GM18498 (cell line): ENCODE measurements around the gene PAIP2.
"Not testable (repeated sequence)": the region's sequence is repeated elsewhere in the genome, so short reads cannot be mapped to it uniquely, and the experiment has no call there.

Experiments used
- ATAC-seq: cut with Tn5 transposase; IDR thresholded peaks from one replicate; pipeline ENCODE4 v1.9.1; 2021; ENCODE audit warnings: mild to moderate bottlenecking, moderate library complexity; ENCODE audit not compliant: unreplicated experiment

Gene PAIP2

GRCh38 chr5:139314276-139314675 lies 27.4 kb upstream of the PAIP2 start:
- ATAC-seq: no peak

GRCh38 chr5:139315056-139315615 lies 26.5 kb upstream of the PAIP2 start:
- no peak for ATAC-seq

DNA sequence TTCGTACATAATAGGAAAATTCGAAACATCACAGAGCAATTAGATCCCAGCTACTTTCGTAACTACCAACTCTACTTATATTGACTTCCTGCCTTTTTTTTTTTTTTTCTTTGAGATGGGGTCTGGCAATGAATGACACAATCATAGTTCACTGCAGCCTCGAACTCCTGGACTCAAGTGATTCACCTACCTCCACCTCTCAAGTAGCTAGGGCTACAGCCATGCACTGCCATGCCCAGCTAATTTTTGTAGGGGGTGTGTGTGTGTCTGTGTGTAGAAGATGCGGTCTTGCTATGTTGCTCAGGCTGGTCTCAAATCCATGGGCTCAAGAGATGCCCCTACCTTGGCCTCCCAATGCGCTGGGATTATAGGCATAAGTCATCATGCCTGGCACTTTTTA lies 5.8 kb upstream of the PAIP2 start:
- ATAC-seq: no peak

GRCh38 chr5:139340051-139340450 lies 1.6 kb upstream of the PAIP2 start:
- ATAC-seq: no peak

DNA sequence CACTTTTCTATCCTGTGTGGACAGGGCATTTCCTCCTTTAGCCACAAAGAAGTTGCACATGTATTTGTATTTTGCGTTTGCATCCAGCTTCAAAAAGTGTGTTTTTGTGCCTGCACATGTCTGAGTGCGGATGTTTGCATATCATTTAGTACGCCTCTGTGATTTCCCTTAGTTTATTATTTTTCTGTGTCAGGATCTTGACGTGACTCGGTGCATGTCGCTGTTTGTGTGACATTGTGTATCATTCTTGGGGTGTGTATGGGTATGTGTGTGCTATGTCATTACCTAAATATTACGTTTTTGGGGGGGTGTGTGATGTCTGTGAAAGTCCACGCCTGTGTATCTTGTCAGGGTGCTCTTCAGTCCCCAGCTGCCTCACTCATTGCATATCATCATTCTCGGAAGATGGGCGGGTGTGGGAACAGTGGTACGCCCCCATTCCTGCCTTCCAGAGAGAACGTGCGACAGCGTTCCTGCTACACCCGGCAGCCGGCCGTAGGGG lies 416 bp upstream of the PAIP2 start:
- peak; percentile 25 for ATAC-seq

GRCh38 chr5:139342423-139342723 lies 719 bp downstream of the PAIP2 start:
- no peak for ATAC-seq

DNA sequence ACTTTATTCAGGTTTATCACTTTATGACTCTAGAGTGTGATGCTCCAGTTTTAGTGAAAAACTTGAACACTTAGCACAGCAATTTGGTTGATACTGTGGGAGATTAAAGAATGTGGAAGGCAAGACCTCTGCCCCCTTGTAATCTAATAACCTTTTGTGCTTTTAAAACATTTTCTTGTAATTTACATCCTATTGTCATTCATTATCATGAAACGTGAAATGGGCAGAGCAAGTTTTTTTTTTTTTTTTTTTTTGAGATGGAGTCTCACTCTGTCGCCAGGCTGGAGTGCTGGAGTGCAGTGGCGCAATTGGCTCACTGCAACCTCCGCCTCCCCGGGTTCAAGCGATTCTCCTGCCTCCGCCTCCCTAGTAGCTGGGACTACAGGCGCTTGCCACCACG lies 1.8 kb downstream of the PAIP2 start:
- no peak for ATAC-seq

DNA sequence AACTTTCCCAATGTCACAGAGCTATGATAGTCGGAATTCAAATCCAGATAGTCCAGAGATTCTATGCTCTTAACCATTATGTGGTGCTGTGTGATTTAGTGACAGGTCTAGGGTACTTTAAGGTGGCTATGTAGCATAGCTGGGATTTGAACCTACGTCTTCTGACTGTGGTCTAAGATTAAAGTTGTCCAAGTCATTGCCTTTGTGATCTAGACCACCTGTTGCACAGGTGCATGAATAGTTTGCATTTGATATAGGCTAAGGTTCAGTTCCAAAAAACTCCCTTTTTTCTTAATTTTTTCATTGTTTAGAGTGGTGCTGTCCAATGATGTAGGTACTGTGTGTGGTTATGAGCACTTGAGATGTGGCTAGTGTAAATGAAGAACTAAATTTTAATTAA lies 2.5 kb downstream of the PAIP2 start:
- ATAC-seq: no peak

DNA sequence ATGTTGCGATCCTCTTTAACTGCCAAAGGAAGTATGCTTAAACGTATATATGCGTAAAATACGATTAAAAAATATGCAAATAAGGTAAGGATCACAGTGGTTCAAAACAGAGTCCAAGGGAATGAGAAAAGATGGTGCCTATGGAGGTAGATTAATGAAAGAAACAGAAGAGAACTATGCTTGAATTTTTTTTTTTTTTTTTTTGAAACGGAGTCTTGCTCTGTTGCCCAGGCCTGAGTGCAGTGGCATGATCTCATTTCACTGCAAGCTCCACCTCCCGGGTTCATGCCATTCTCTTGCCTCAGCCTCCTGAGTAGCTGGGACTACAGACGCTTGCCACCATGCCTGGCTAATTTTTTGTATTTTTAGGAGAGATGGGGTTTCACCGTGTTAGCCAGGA lies 3.8 kb downstream of the PAIP2 start:
- not testable (repeated sequence) for ATAC-seq

GRCh38 chr5:139347863-139348262 lies 6.2 kb downstream of the PAIP2 start:
- not testable (repeated sequence) for ATAC-seq

DNA sequence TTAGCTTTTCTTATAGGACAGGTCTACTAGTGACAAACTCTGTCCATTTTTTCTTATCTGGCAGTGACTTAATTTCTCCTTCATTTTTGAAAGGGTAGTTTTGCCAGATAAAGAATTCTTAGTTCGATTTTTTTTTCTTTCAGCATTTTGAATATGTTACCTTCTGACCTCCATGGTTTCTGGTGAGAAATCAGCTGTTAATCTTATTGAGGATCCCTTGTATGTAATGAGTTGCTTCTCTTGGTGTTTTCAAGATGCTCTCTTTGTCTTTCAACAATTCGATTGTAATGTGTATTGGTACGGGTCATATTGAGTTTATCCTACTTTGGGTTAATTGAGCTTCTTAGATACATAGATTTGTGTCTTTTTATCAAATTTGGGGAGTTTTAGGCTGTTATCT lies 12.5 kb downstream of the PAIP2 start:
- ATAC-seq: no peak

GRCh38 chr5:139355900-139356299 lies 14.2 kb downstream of the PAIP2 start:
- ATAC-seq: not testable (repeated sequence)

- no peak for ATAC-seq
Measured at GRCh38 chr5:139358064-139358463, 16.4 kb downstream of the PAIP2 start.

GRCh38 chr5:139360384-139360783 lies 18.7 kb downstream of the PAIP2 start:
- ATAC-seq: no peak

GRCh38 chr5:139361835-139362429 lies 20.3 kb downstream of the PAIP2 start:
- no peak for ATAC-seq

DNA sequence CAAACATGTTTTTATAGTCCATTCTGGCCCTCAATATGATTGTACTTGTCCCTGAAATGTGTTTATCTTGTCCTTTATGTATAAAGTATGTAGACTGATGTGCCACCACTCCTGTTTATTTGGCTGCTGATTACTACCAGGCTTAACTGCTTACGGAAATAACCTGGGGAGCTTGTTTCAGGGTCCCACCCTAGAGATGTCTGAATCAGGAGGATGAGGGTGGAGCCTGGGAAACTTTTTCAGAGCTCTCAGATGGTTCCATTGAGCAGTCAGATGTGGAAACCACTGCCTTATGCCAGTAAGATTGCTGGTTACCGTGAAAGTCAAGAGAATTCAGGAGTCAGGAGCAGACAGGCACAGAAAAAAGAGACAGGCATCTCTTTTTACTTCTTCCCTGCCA lies 22.3 kb downstream of the PAIP2 start:
- no peak for ATAC-seq

GRCh38 chr5:139364466-139364865 lies 22.8 kb downstream of the PAIP2 start:
- ATAC-seq: no peak

GRCh38 chr5:139368613-139369012 lies 27.0 kb downstream of the PAIP2 start:
- no peak for ATAC-seq

GRCh38 chr5:139369181-139369580 lies 27.5 kb downstream of the PAIP2 start:
- no peak for ATAC-seq

GRCh38 chr5:139371482-139372435 lies 30.1 kb downstream of the PAIP2 start:
- no peak for ATAC-seq

GRCh38 chr5:139374909-139375308 lies 33.3 kb downstream of the PAIP2 start:
- ATAC-seq: no peak

GRCh38 chr5:139376364-139376763 lies 34.7 kb downstream of the PAIP2 start:
- ATAC-seq: no peak
